Measurements from ENCODE around the gene FAM3B. TPM values are rescaled to one million over a fixed set of nuclear protein-coding genes. Genes with fewer than 3 reads are reported as not detected.

FAM3B gene
- total RNA-seq (2012; rRNA removed) (not detected in 2 replicates), polyA plus RNA-seq (2012; rRNA removed) (not detected in 2 replicates), Bru-seq, nascent RNA (not detected), BruChase-seq, experiment 1, labeled RNA remaining after a 6-hour chase (percentile 2 among the genes with signal in this experiment), BruChase-seq, experiment 2, labeled RNA remaining after a 2-hour chase (not detected)
- not detected in 2 replicates for polyA plus RNA-seq (2012; cell fraction: cytosol; rRNA removed)
- not detected in 2 replicates for polyA plus RNA-seq (2012; cell fraction: nucleus; rRNA removed; ENCODE audit: low replicate concordance)
- long read RNA-seq = 0 reads

- Histone ChIP-seq H3K36me3 (ENCODE audit: control insufficient read depth, insufficient read depth, low read length) (no peaks in the 10 kb centered on the region), H2BK120ac (ENCODE audit: low read depth, low read length) (no peak within 1 kb of the TSS), H2AK5ac (ENCODE audit: low read depth, low read length) (no peak within 1 kb of the TSS), H3K4ac (ENCODE audit: low read depth, low read length) (no peak within 1 kb of the TSS), H3K4me1 (ENCODE audit: control insufficient read depth, insufficient read depth, low read length) (no peaks in the 10 kb centered on the region), H3K27ac (ENCODE audit: insufficient read depth, low read length) (no peak within 1 kb of the TSS), H4K91ac (ENCODE audit: insufficient read depth, low read depth, low read length) (no peak within 1 kb of the TSS), H3K9ac (ENCODE audit: low read depth, low read length) (no peak within 1 kb of the TSS), H4K20me1 (ENCODE audit: insufficient read depth, low read length) (no peaks in the 10 kb centered on the region), H3K4me2 (ENCODE audit: low read depth, low read length) (no peak within 1 kb of the TSS), H3K18ac (ENCODE audit: low read depth, low read length) (no peak within 1 kb of the TSS), H3K9me3 (ENCODE audit: control insufficient read depth, insufficient read depth, low read length) (no peaks in the 10 kb centered on the region), H2AFZ (replicated peaks; ENCODE audit: low read length, poor library complexity) (no peak within 1 kb of the TSS), H3K4me3 (ENCODE audit: insufficient read depth, low read depth, low read length) (no peak within 1 kb of the TSS), H3K79me1 (ENCODE audit: low read depth in 1 of 2, low read length in 2 of 2) (no peaks in the 10 kb centered on the region), H2BK15ac (ENCODE audit: low read depth, low read length) (no peak within 1 kb of the TSS), H4K8ac (ENCODE audit: low read depth in 2 of 2, low read length in 2 of 2) (no peak within 1 kb of the TSS), H3K23ac (ENCODE audit: low read depth, low read length) (no peak within 1 kb of the TSS), H2BK20ac (ENCODE audit: low read depth, low read length) (no peak within 1 kb of the TSS), H2BK5ac (ENCODE audit: low read depth, low read length, poor library complexity, severe bottlenecking) (no peak within 1 kb of the TSS), H3K27me3 (ENCODE audit: control insufficient read depth, insufficient read depth, low read length) (peaks cover 36% of the 10 kb centered on the region), H4K5ac (ENCODE audit: low read depth, low read length) (no peak within 1 kb of the TSS), H3K9me1 (ENCODE audit: insufficient read depth, low read length) (no peaks in the 10 kb centered on the region), H3K56ac (ENCODE audit: extremely low read depth, insufficient read depth, low read length) (no peak within 1 kb of the TSS), H3K14ac (replicated peaks; ENCODE audit: low read depth, low read length) (no peak within 1 kb of the TSS), H2AK9ac (replicated peaks; ENCODE audit: low read depth, low read length, poor library complexity) (no peak within 1 kb of the TSS)
- BruUV-seq (replicated peaks) = no TSS peak
- WGBS, 2 experiments (ENCODE audit: extremely low coverage in 2 of 2, insufficient read length in 1 of 2) = 22% methylated on average over 19 of the region's 55 CpGs; no CpG with 5 or more reads in 1 of the 2 experiments
- CTCF ChIA-PET = interaction anchor here (0.5 kb wide), 1 partner anchor 57 kb away, joined by 3 read pairs; no protein-coding TSS in a partner anchor
- intact Hi-C loops (cut with micrococcal nuclease) = no loop called here
- no peak for DNase-seq
- no peak for ATAC-seq (ENCODE audit: low read depth)
- dilution Hi-C loops (cut with HindIII; ENCODE audit: low sequenced_read_pairs, unreplicated experiment) = no loop called here
- POLR2A ChIA-PET (ENCODE audit: unreplicated experiment) = no interaction called here
- in situ Hi-C loops (cut with MboI; ENCODE audit: low sequenced_read_pairs) = no loop called here
- no peak for TF ChIP-seq RAD21 (IDR thresholded peaks at IDR 0.05; ENCODE audit: low read length)
- no peak for TF ChIP-seq ELK1 (IDR thresholded peaks at IDR 0.05; ENCODE audit: borderline replicate concordance, low read depth, low read length)
- TF ChIP-seq MAZ (IDR thresholded peaks at IDR 0.05; ENCODE audit: borderline replicate concordance, low read depth, low read length) = no peak
- TF ChIP-seq BHLHE40 (IDR thresholded peaks at IDR 0.05; ENCODE audit: low read depth, low read length) = no peak
- TF ChIP-seq MXI1 (IDR thresholded peaks at IDR 0.05; ENCODE audit: borderline replicate concordance, low read depth, low read length) = no peak
- no peak for TF ChIP-seq SMC3 (IDR thresholded peaks at IDR 0.05; ENCODE audit: low read depth, low read length)
- TF ChIP-seq POLR2A (IDR thresholded peaks at IDR 0.05; ENCODE audit: low read depth, low read length) = no peak
- TF ChIP-seq RFX5 (IDR thresholded peaks at IDR 0.05; ENCODE audit: low read depth, low read length) = no peak
- no peak for TF ChIP-seq NFE2L2 (IDR thresholded peaks at IDR 0.05; ENCODE audit: low read depth, low read length)
- TF ChIP-seq RCOR1 (IDR thresholded peaks at IDR 0.05; ENCODE audit: insufficient replicate concordance, low read length) = no peak
- no peak for TF ChIP-seq USF2 (IDR thresholded peaks at IDR 0.05; ENCODE audit: low read depth, low read length)
- TF ChIP-seq CTCF (conservative IDR thresholded peaks at IDR 0.05; ENCODE audit: low read depth, low read length) = no peak
- TF ChIP-seq CHD1 (IDR thresholded peaks at IDR 0.05; ENCODE audit: low read depth, low read length) = no peak
Measured at GRCh38 chr21:41316200-41317062, at the start of gene FAM3B. Gene FAM3B, plus strand, starts transcription at chr21:41316801. Its CDS starts 79 bp downstream, at chr21:41316880.

Data from IMR-90 (cell line).